Dedifferentiated amniotic fluid mesenchymal stem cell (primary cell): ENCODE results near the gene ANKRD9.

Source experiments
- DNase-seq: peaks from one replicate; pipeline ENCODE4 v3.0.0-alpha.2; 2016; ENCODE audit errors: extremely low spot score

ANKRD9 gene

GRCh38 chr14:102513899-102514772 lies 4.6 kb upstream of the ANKRD9 start:
- DNase-seq, result no peak

GRCh38 chr14:102512793-102513300 lies 3.3 kb upstream of the ANKRD9 start:
- no peak for DNase-seq

- DNase-seq, result no peak
Measured at GRCh38 chr14:102511538-102511937, 2.0 kb upstream of the ANKRD9 start.

GRCh38 chr14:102510616-102511520 lies 1.3 kb upstream of the ANKRD9 start:
- DNase-seq, result no peak

- no peak for DNase-seq
Measured at GRCh38 chr14:102508774-102509745, 516 bp downstream of the ANKRD9 start.

- DNase-seq, result no peak
Measured at GRCh38 chr14:102508410-102508773, 1.2 kb downstream of the ANKRD9 start.

GRCh38 chr14:102507857-102508312 lies 1.7 kb downstream of the ANKRD9 start:
- no peak for DNase-seq

GRCh38 chr14:102507081-102507856 lies 2.3 kb downstream of the ANKRD9 start:
- DNase-seq, result no peak

GRCh38 chr14:102506626-102506925 lies 3.0 kb downstream of the ANKRD9 start:
- DNase-seq, result no peak

- no peak for DNase-seq
Measured at GRCh38 chr14:102505775-102506625, 3.6 kb downstream of the ANKRD9 start.

GRCh38 chr14:102505000-102505619 lies 4.5 kb downstream of the ANKRD9 start:
- no peak for DNase-seq

GRCh38 chr14:102504328-102504999 lies 5.1 kb downstream of the ANKRD9 start:
- DNase-seq, result no peak

GRCh38 chr14:102503641-102504327 lies 5.8 kb downstream of the ANKRD9 start:
- no peak for DNase-seq

- no peak for DNase-seq
Measured at GRCh38 chr14:102502571-102502970, 7.0 kb downstream of the ANKRD9 start.

GRCh38 chr14:102501751-102502315 lies 7.7 kb downstream of the ANKRD9 start:
- no peak for DNase-seq

- DNase-seq, result no peak
Measured at GRCh38 chr14:102500713-102501112, 8.9 kb downstream of the ANKRD9 start.

- DNase-seq, result no peak
Measured at GRCh38 chr14:102500158-102500662, 9.4 kb downstream of the ANKRD9 start.
